ENCODE measurements around the gene PDLIM7.

PDLIM7 gene

DNA sequence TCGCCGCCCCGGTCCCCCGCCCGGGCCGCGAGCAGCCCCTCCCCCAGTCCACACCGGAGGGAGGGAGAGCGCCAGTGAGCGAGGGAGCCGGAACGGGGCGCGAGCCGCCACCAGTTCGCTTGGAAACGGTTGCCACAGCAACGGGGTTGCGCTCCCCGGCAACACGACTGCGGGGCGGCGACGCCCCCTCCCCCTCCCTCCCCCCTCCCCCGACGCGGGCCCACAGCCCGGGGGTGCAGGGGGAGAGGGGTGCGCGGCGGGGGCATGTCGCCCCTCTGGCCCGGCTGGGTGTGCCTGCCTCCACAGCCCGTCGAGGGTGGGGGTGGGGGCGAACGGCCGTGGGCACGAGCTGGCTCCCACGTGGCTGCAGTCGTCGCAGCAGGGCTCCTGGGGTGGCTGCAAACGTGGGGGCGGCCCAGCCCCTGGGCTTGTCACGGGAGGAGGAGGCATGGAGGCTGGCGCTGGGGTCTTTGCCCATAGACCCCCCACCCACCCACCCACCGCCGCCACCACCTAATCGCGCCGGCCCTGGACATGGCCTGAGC lies 50.3 kb downstream of the PDLIM7 start:
- no peaks in the 10 kb centered on the region for H4K20me1 ChIP-seq (ENCODE audit: insufficient read depth, low read length)
- peak overlapping the region; percentile 51 for H3K4me3 ChIP-seq (ENCODE audit: low read length)
- H3K79me2 ChIP-seq (ENCODE audit: low read length): no peaks in the 10 kb centered on the region
- no peaks in the 10 kb centered on the region for H3K27me3 ChIP-seq (replicated peaks; ENCODE audit: insufficient read depth, low read length)
- peaks cover 36% of the 10 kb centered on the region for H3K4me1 ChIP-seq (ENCODE audit: low read length)
- H3K4me2 ChIP-seq (ENCODE audit: low read depth, low read length): peak overlapping the region; percentile 55; the same call in 1 of the 2 replicates
- no peak overlapping the region; the same call in 1 of the 2 replicates for H3K27ac ChIP-seq (ENCODE audit: low read length)
- TF ChIP-seq EZH2phosphoT487 (IDR thresholded peaks at IDR 0.05; ENCODE audit: low read length) (no peak), EZH2 (optimal IDR thresholded peaks at IDR 0.05; ENCODE audit: low read depth, low read length) (no peak)
- TF ChIP-seq, protein P1, sequence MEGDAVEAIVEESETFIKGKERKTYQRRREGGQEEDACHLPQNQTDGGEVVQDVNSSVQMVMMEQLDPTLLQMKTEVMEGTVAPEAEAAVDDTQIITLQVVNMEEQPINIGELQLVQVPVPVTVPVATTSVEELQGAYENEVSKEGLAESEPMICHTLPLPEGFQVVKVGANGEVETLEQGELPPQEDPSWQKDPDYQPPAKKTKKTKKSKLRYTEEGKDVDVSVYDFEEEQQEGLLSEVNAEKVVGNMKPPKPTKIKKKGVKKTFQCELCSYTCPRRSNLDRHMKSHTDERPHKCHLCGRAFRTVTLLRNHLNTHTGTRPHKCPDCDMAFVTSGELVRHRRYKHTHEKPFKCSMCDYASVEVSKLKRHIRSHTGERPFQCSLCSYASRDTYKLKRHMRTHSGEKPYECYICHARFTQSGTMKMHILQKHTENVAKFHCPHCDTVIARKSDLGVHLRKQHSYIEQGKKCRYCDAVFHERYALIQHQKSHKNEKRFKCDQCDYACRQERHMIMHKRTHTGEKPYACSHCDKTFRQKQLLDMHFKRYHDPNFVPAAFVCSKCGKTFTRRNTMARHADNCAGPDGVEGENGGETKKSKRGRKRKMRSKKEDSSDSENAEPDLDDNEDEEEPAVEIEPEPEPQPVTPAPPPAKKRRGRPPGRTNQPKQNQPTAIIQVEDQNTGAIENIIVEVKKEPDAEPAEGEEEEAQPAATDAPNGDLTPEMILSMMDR (IDR thresholded peaks at IDR 0.05; ENCODE audit: low read length): no peak
- DNase-seq: peak; percentile 66
- H2AFZ ChIP-seq (ENCODE audit: low read length): no peak overlapping the region
- H3K36me3 ChIP-seq (replicated peaks; ENCODE audit: insufficient read depth, low read length): no peaks in the 10 kb centered on the region
- H3K9me2 ChIP-seq (replicated peaks; ENCODE audit: insufficient read depth, low read length): no peaks in the 10 kb centered on the region
- peak overlapping the region; percentile 83; the same call in 1 of the 2 replicates for H3K9ac ChIP-seq (ENCODE audit: low read length)
- no peaks in the 10 kb centered on the region for H3K9me3 ChIP-seq (replicated peaks; ENCODE audit: insufficient read depth, low read length)
- peaks cover 36% of the 10 kb centered on the region for H3F3A ChIP-seq (ENCODE audit: insufficient read depth, low read length)

DNA sequence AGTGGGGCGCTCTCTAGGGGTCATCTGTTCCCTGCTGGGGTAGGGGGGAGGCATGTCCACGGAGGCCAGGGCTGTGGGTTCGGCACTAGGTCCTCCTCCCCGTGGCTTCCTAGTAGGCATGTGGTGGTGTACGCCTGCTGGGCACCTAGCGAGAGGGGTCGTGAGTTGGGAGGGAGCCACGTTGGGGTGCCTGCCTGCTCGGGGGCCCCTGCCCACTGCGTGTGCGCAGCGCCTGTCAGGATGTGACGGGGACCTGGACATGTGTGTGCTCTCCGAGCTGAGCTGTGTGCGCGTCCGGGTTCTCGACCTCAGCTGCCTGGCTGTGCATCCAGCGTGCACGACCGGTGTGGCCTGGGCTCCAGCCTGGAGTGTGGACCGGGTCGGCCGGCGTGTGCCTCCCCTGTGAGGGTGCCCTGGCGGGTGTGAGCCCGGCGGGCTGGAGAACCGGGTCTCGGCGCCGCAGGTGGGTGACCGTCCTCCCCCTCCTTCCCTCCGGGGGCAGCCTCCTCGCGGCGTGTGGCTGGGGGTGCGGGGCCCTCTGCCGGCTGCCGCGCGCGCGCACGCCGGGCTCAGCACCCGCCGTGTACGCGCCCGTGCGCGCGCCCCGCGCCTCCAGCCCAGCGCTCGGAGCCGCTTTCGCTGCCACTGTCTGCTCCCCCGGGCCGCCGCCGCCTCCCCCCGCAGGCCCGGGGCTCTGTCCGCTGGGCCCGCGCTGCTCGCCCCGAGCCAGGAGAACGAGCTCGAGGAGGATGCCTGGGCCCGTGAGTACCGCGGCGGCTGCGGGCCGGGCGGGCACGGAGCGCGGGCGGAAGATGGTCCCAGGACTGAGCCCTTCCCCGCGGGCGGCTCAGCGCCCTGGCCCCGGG lies 51.0 kb downstream of the PDLIM7 start, which contains the start of gene PRR7:
TSS of gene PRR7 (plus strand) at position 615 of the 866 bp plus-strand sequence. CDS start 8,254 bp downstream, outside the sequence.
- Histone ChIP-seq H3K9me3 (replicated peaks; ENCODE audit: insufficient read depth, low read length) (no peaks in the 10 kb centered on the region), H3K4me1 (ENCODE audit: low read length) (peaks cover 36% of the 10 kb centered on the region), H3K36me3 (replicated peaks; ENCODE audit: insufficient read depth, low read length) (no peaks in the 10 kb centered on the region), H3K4me2 (ENCODE audit: low read depth, low read length) (peak within 1 kb of the TSS; percentile 99), H3K27me3 (replicated peaks; ENCODE audit: insufficient read depth, low read length) (no peaks in the 10 kb centered on the region), H3K4me3 (ENCODE audit: low read length) (peak within 1 kb of the TSS; percentile 70), H3K27ac (ENCODE audit: low read length) (peak within 1 kb of the TSS; percentile 59), H4K20me1 (ENCODE audit: insufficient read depth, low read length) (no peaks in the 10 kb centered on the region), H2AFZ (ENCODE audit: low read length) (no peak within 1 kb of the TSS), H3K79me2 (ENCODE audit: low read length) (no peaks in the 10 kb centered on the region), H3K9ac (ENCODE audit: low read length) (peak within 1 kb of the TSS; percentile 83), H3F3A (ENCODE audit: insufficient read depth, low read length) (peaks cover 36% of the 10 kb centered on the region), H3K9me2 (replicated peaks; ENCODE audit: insufficient read depth, low read length) (no peaks in the 10 kb centered on the region)
- no peak for TF ChIP-seq EZH2phosphoT487 (IDR thresholded peaks at IDR 0.05; ENCODE audit: low read length)
- TF ChIP-seq, protein P1 (IDR thresholded peaks at IDR 0.05; ENCODE audit: low read length): no peak
- no peak for TF ChIP-seq EZH2 (optimal IDR thresholded peaks at IDR 0.05; ENCODE audit: low read depth, low read length)
- peak; percentile 77 for DNase-seq

DNA sequence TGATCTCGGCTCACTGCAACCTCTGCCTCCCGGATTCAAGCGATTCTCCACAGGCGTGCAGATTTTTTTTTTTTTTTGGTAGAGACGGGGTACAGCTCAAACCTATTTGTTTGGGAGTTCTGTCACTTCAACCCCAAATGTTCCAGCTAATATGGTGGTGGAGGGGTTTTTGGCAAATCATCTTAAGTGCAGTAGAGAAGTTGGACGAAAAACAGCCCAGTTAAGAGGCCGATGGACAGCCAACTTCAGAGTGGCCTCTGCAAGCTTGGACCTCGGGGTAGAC lies 51.5 kb downstream of the PDLIM7 start:
- Histone ChIP-seq H3K4me3 (ENCODE audit: low read length) (peak overlapping the region; percentile 70), H3K27ac (ENCODE audit: low read length) (peak overlapping the region; percentile 59), H3F3A (ENCODE audit: insufficient read depth, low read length) (peaks cover 36% of the 10 kb centered on the region), H3K4me2 (ENCODE audit: low read depth, low read length) (peak overlapping the region; percentile 99), H3K36me3 (replicated peaks; ENCODE audit: insufficient read depth, low read length) (no peaks in the 10 kb centered on the region), H3K4me1 (ENCODE audit: low read length) (peaks cover 36% of the 10 kb centered on the region), H3K79me2 (ENCODE audit: low read length) (no peaks in the 10 kb centered on the region), H3K27me3 (replicated peaks; ENCODE audit: insufficient read depth, low read length) (no peaks in the 10 kb centered on the region), H3K9me3 (replicated peaks; ENCODE audit: insufficient read depth, low read length) (no peaks in the 10 kb centered on the region), H4K20me1 (ENCODE audit: insufficient read depth, low read length) (no peaks in the 10 kb centered on the region), H2AFZ (ENCODE audit: low read length) (no peak overlapping the region), H3K9ac (ENCODE audit: low read length) (peak overlapping the region; percentile 83), H3K9me2 (replicated peaks; ENCODE audit: insufficient read depth, low read length) (no peaks in the 10 kb centered on the region)
- DNase-seq: no peak
- TF ChIP-seq, protein P1 (IDR thresholded peaks at IDR 0.05; ENCODE audit: low read length): no peak
- TF ChIP-seq EZH2 (optimal IDR thresholded peaks at IDR 0.05; ENCODE audit: low read depth, low read length) (no peak), EZH2phosphoT487 (IDR thresholded peaks at IDR 0.05; ENCODE audit: low read length) (no peak)

Data from MM.1S (cell line).